Neuronal stem cell (in vitro differentiated cells): ENCODE data around the gene NKX3-2.

Source experiments
- DNase-seq: peaks from one replicate; pipeline ENCODE4 v3.0.0-alpha.2; 2013; ENCODE audit warnings: low spot score
- H2AFZ ChIP-seq: one replicate; pipeline ENCODE4 v1.6.1; 2013; ENCODE audit warnings: mild to moderate bottlenecking, low read length, inconsistent platforms
- H2AK5ac ChIP-seq: 2 replicates; pipeline ENCODE4 v1.6.1; 2013; ENCODE audit warnings: low read depth, mild to moderate bottlenecking, inconsistent platforms, low read length, moderate library complexity, mixed read lengths
- H2BK120ac ChIP-seq: 2 replicates; pipeline ENCODE4 v1.6.1; 2013; ENCODE audit warnings: low read depth, mild to moderate bottlenecking, inconsistent platforms, low read length, moderate library complexity, mixed read lengths
- H2BK12ac ChIP-seq: one replicate; pipeline ENCODE4 v1.6.1; 2013; ENCODE audit warnings: low read length, inconsistent platforms
- H2BK15ac ChIP-seq: 2 replicates; pipeline ENCODE4 v1.6.1; 2013; ENCODE audit warnings: mild to moderate bottlenecking, low read length, inconsistent platforms, mixed read lengths
- H2BK5ac ChIP-seq: one replicate; pipeline ENCODE4 v1.6.1; 2013; ENCODE audit warnings: inconsistent platforms, mild to moderate bottlenecking, low read length, moderate library complexity
- H3K14ac ChIP-seq: one replicate; pipeline ENCODE4 v1.6.1; 2013; ENCODE audit warnings: low read length, inconsistent platforms
- H3K18ac ChIP-seq: 2 replicates; pipeline ENCODE4 v1.6.1; 2013; ENCODE audit warnings: low read length, inconsistent platforms
- H3K23ac ChIP-seq: 2 replicates; pipeline ENCODE4 v1.6.1; 2013; ENCODE audit warnings: low read depth, mild to moderate bottlenecking, mixed read lengths, low read length, inconsistent platforms; ENCODE audit not compliant: poor library complexity
- H3K27ac ChIP-seq: replicated peaks from 3 replicates; pipeline ENCODE4 v1.5.1; 2013; ENCODE audit warnings: low read length, inconsistent platforms
- H3K27me3 ChIP-seq, 3 experiments: 2 replicates each; pipeline ENCODE4 v1.6.1; 2013; ENCODE audit warnings: low read length in 3 of 3, mild to moderate bottlenecking in 2 of 3, inconsistent platforms in 1 of 3, low read depth in 1 of 3, mixed read lengths in 1 of 3, moderate library complexity in 1 of 3; ENCODE audit not compliant: control insufficient read depth in 3 of 3, insufficient read depth in 3 of 3
- H3K36me3 ChIP-seq, 2 donors: replicated peaks in 1 of 2; 2 replicates each; pipeline ENCODE4 v1.6.1; 2013; ENCODE audit warnings: low read length in 2 of 2; ENCODE audit not compliant: control insufficient read depth in 2 of 2, insufficient read depth in 2 of 2
- H3K4ac ChIP-seq: 2 replicates; pipeline ENCODE4 v1.6.1; 2013; ENCODE audit warnings: inconsistent platforms, mild to moderate bottlenecking, low read length, moderate library complexity
- H3K4me1 ChIP-seq, 2 donors: 1 replicate in 1 of 2; 2 replicates in 1 of 2; pipeline ENCODE4 v1.6.1; 2013; ENCODE audit warnings: low read length in 2 of 2, low read depth in 1 of 2; ENCODE audit not compliant: control insufficient read depth in 2 of 2, insufficient read depth in 1 of 2
- H3K4me2 ChIP-seq: one replicate; pipeline ENCODE4 v1.6.1; 2013; ENCODE audit warnings: mild to moderate bottlenecking, low read length, inconsistent platforms; ENCODE audit not compliant: insufficient read depth, poor library complexity, severe bottlenecking
- H3K4me3 ChIP-seq, 2 donors: 2 replicates each; pipeline ENCODE4 v1.5.1; 2013; ENCODE audit warnings: low read length in 2 of 2, mild to moderate bottlenecking in 2 of 2, inconsistent platforms in 1 of 2, moderate library complexity in 1 of 2
- H3K79me1 ChIP-seq: one replicate; pipeline ENCODE4 v1.6.1; 2013; ENCODE audit warnings: low read depth, mild to moderate bottlenecking, inconsistent platforms, low read length, moderate library complexity
- H3K9ac ChIP-seq: one replicate; pipeline ENCODE4 v1.6.1; 2013; ENCODE audit warnings: mild to moderate bottlenecking, low read depth, low read length, inconsistent platforms; ENCODE audit not compliant: poor library complexity
- H3K9me3 ChIP-seq, 2 donors: replicated peaks in 1 of 2; 2 replicates each; pipeline versions ENCODE3 to v1.6.1; 2013; ENCODE audit warnings: low read length in 2 of 2, mild to moderate bottlenecking in 2 of 2, inconsistent platforms in 1 of 2, low read depth in 1 of 2, mixed read lengths in 1 of 2, moderate library complexity in 1 of 2; ENCODE audit not compliant: control insufficient read depth in 2 of 2, insufficient read depth in 1 of 2
- H4K8ac ChIP-seq: one replicate; pipeline ENCODE4 v1.6.1; 2013; ENCODE audit warnings: low read depth, mild to moderate bottlenecking, inconsistent platforms, low read length, moderate library complexity
- H4K91ac ChIP-seq: one replicate; pipeline ENCODE4 v1.6.1; 2013; ENCODE audit warnings: low read length, low read depth, mild to moderate bottlenecking, inconsistent platforms; ENCODE audit not compliant: poor library complexity
- WGBS, 2 donors: extraction: QIAGEN DNeasy Blood & Tissue Kit; methylation state at CpG; one replicate each; pipeline ENCODE4 v1.1.7; 2013; ENCODE audit warnings: missing lambda C conversion rate in 2 of 2, mixed read lengths in 1 of 2; ENCODE audit not compliant: insufficient read length in 2 of 2, insufficient replicate concordance in 1 of 2; ENCODE audit errors: extremely low coverage in 2 of 2; 5-methylcytosine and 5-hydroxymethylcytosine counted together

NKX3-2 gene

GRCh38 chr4:13493793-13494192 lies 50.5 kb downstream of the NKX3-2 start:
- H3K4me2 ChIP-seq = no peak overlapping the region
- no peaks in the 10 kb centered on the region for H3K27me3 ChIP-seq
- no peak overlapping the region for H2BK120ac ChIP-seq
- H2BK15ac ChIP-seq = no peak overlapping the region
- no peak overlapping the region for H3K9ac ChIP-seq
- no peaks in the 10 kb centered on the region for H3K79me1 ChIP-seq
- no peak overlapping the region for H3K14ac ChIP-seq
- no peak overlapping the region for H2BK5ac ChIP-seq
- H3K23ac ChIP-seq = no peak overlapping the region
- H3K9me3 ChIP-seq = no peaks in the 10 kb centered on the region
- H4K91ac ChIP-seq = no peak overlapping the region
- DNase-seq = no peak
- no peak overlapping the region for H2AFZ ChIP-seq
- H3K4ac ChIP-seq = no peak overlapping the region
- no peak overlapping the region for H2BK12ac ChIP-seq
- H3K18ac ChIP-seq = no peak overlapping the region
- no peak overlapping the region for H3K4me3 ChIP-seq
- no peaks in the 10 kb centered on the region for H3K36me3 ChIP-seq
- no peak overlapping the region for H2AK5ac ChIP-seq
- H3K27ac ChIP-seq = no peak overlapping the region
- H4K8ac ChIP-seq = no peak overlapping the region
- no peaks in the 10 kb centered on the region for H3K4me1 ChIP-seq

DNA sequence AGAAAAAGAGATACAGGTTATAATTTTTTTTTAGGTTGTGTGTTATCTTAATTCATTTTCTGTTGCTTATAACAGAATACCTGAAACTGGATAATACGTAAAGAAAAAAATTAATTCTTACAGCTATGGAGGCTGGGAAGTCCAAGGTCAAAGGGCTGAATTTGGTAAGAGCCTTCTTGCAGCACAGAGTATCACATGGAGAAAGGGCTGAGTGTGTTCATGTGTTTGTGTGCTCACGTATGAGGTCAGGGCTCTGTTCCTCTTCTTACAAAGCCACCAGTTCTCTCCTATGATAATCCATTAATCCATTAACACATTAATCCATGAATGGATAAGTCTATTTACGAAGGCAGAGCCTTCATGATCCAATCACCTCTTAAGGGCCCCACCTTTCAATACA lies 51.6 kb downstream of the NKX3-2 start:
- no peak overlapping the region for H3K14ac ChIP-seq
- no CpG with 5 or more reads among the region's 3 CpGs for WGBS, 2 donors
- H3K27me3 ChIP-seq = no peaks in the 10 kb centered on the region
- H3K9me3 ChIP-seq = no peaks in the 10 kb centered on the region
- H2BK15ac ChIP-seq = no peak overlapping the region
- no peak overlapping the region for H2BK120ac ChIP-seq
- H3K36me3 ChIP-seq = no peaks in the 10 kb centered on the region
- no peak overlapping the region for H3K4me2 ChIP-seq
- H3K23ac ChIP-seq = no peak overlapping the region
- H4K8ac ChIP-seq = no peak overlapping the region
- H2AFZ ChIP-seq = no peak overlapping the region
- H3K79me1 ChIP-seq = no peaks in the 10 kb centered on the region
- DNase-seq = no peak
- no peak overlapping the region for H2BK12ac ChIP-seq
- H4K91ac ChIP-seq = no peak overlapping the region
- H3K27ac ChIP-seq = no peak overlapping the region
- H3K4me1 ChIP-seq = no peaks in the 10 kb centered on the region
- no peak overlapping the region for H3K4me3 ChIP-seq
- H2BK5ac ChIP-seq = no peak overlapping the region
- no peak overlapping the region for H3K9ac ChIP-seq
- no peak overlapping the region for H3K18ac ChIP-seq
- no peak overlapping the region for H2AK5ac ChIP-seq
- no peak overlapping the region for H3K4ac ChIP-seq
